ENCODE results near the gene ZNF385A. TPM values are rescaled to one million over a fixed set of nuclear protein-coding genes. Genes with fewer than 3 reads are reported as not detected.

Gene ZNF385A
- total RNA-seq, 1 experiment from 2014 or later, result 9.5 TPM

DNA sequence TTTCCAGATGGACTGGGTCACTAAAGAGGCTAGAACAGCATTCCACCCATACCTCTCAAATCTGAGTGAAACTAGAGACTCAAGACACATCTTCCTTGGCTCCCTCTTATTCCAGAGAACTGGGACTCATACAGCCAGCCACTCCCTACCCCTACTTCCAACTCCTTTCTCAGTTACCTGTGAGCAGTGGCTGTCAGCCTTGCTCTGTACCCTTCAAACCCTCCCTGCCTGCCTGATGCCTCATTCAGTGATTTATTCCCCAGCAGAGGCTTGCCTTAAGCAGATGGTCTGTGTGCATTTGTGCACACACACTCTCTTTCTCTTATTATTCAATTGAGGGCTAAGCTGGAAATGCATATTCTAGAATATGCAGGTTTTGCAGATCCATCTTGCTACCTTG lies 34.9 kb downstream of the ZNF385A start:
- no peak overlapping the region for H3K4me3 Mint-ChIP-seq (ENCODE audit: low read depth, unreplicated experiment)
- intact Hi-C loops (cut with micrococcal nuclease; ENCODE audit: unreplicated experiment), result no loop called here
- H3K4me1 Mint-ChIP-seq (ENCODE audit: low read depth, unreplicated experiment), result no peaks in the 10 kb centered on the region
- H3K9me3 Mint-ChIP-seq (ENCODE audit: low read depth, unreplicated experiment), result no peaks in the 10 kb centered on the region
- no TSS peak for BruUV-seq (replicated peaks)
- CTCF ChIA-PET, result no interaction called here
- H3K27ac Mint-ChIP-seq (ENCODE audit: unreplicated experiment), result no peak overlapping the region
- peaks cover 43% of the 10 kb centered on the region for H3K36me3 Mint-ChIP-seq (ENCODE audit: insufficient read depth, unreplicated experiment)
- TF ChIP-seq, protein P1, sequence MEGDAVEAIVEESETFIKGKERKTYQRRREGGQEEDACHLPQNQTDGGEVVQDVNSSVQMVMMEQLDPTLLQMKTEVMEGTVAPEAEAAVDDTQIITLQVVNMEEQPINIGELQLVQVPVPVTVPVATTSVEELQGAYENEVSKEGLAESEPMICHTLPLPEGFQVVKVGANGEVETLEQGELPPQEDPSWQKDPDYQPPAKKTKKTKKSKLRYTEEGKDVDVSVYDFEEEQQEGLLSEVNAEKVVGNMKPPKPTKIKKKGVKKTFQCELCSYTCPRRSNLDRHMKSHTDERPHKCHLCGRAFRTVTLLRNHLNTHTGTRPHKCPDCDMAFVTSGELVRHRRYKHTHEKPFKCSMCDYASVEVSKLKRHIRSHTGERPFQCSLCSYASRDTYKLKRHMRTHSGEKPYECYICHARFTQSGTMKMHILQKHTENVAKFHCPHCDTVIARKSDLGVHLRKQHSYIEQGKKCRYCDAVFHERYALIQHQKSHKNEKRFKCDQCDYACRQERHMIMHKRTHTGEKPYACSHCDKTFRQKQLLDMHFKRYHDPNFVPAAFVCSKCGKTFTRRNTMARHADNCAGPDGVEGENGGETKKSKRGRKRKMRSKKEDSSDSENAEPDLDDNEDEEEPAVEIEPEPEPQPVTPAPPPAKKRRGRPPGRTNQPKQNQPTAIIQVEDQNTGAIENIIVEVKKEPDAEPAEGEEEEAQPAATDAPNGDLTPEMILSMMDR (IDR thresholded peaks at IDR 0.05; ENCODE audit: unreplicated experiment), result no peak
- H3K27me3 Mint-ChIP-seq (ENCODE audit: unreplicated experiment), result no peaks in the 10 kb centered on the region
- DNase-seq, result no peak

- TF ChIP-seq, protein P1 (IDR thresholded peaks at IDR 0.05; ENCODE audit: unreplicated experiment), result no peak
- intact Hi-C loops (cut with micrococcal nuclease; ENCODE audit: unreplicated experiment), result no loop called here
- BruUV-seq (replicated peaks), result no TSS peak
- H3K4me1 Mint-ChIP-seq (ENCODE audit: low read depth, unreplicated experiment), result no peaks in the 10 kb centered on the region
- H3K27ac Mint-ChIP-seq (ENCODE audit: unreplicated experiment), result no peak overlapping the region
- no peak overlapping the region for H3K4me3 Mint-ChIP-seq (ENCODE audit: low read depth, unreplicated experiment)
- no peaks in the 10 kb centered on the region for H3K27me3 Mint-ChIP-seq (ENCODE audit: unreplicated experiment)
- CTCF ChIA-PET, result no interaction called here
- no peaks in the 10 kb centered on the region for H3K9me3 Mint-ChIP-seq (ENCODE audit: low read depth, unreplicated experiment)
- H3K36me3 Mint-ChIP-seq (ENCODE audit: insufficient read depth, unreplicated experiment), result peaks cover 44% of the 10 kb centered on the region
- no peak for DNase-seq
Measured at GRCh38 chr12:54349036-54349435, 35.5 kb downstream of the ZNF385A start.

DNA sequence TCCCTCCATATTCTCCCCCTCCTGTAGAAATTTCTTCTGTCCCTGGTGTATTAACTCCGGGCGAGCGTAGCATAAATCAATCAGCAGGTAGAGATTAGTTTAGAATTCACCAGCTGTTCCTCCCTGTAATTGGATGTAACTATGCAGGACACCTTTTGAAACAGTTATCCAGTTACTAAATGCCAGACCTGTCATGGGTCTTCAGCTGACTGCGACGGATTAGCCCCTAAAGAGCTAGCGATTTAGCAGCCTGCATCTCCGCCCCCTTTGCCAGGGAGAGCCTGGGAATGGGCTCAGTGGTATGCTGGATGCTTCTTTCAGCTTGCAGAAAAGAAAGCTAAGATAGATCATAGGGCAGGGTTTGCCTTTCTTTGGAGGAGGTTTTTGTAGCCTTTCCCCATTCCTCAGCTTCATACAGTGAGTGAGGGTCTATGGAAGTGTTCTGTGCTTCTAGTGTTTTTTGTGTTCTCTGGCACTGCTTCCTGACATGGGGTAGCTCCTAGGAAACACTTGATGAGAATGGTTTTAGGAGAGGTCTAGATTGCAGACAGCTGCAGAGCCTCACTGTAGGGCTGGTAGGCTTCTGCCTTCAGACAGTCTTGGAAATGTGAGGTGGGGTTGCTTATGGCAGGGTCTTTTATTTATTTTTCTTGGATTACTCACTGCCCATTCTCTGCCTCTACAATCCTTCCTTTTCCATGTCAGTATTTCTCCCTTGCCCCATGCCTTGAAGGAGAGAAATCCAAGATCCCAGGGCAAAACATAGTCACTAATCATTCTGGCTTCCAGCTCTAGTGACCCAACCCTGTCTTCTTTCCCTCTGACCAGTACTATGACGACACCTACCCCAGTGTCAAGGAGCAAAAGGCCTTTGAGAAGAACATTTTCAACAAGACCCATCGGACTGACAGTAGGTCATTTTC lies 42.9 kb downstream of the ZNF385A start:
- Mint-ChIP-seq H3K4me1 (ENCODE audit: low read depth, unreplicated experiment) (no peaks in the 10 kb centered on the region), H3K27ac (ENCODE audit: unreplicated experiment) (no peak overlapping the region), H3K36me3 (ENCODE audit: insufficient read depth, unreplicated experiment) (peaks cover 36% of the 10 kb centered on the region), H3K4me3 (ENCODE audit: low read depth, unreplicated experiment) (no peak overlapping the region), H3K9me3 (ENCODE audit: low read depth, unreplicated experiment) (no peaks in the 10 kb centered on the region), H3K27me3 (ENCODE audit: unreplicated experiment) (no peaks in the 10 kb centered on the region)
- CTCF ChIA-PET, result no interaction called here
- no peak for DNase-seq
- intact Hi-C loops (cut with micrococcal nuclease; ENCODE audit: unreplicated experiment), result no loop called here
- TF ChIP-seq, protein P1 (IDR thresholded peaks at IDR 0.05; ENCODE audit: unreplicated experiment), result no peak
- BruUV-seq (replicated peaks), result no TSS peak

GRCh38 chr12:54340846-54341245 lies 43.7 kb downstream of the ZNF385A start:
- Mint-ChIP-seq H3K9me3 (ENCODE audit: low read depth, unreplicated experiment) (no peaks in the 10 kb centered on the region), H3K4me1 (ENCODE audit: low read depth, unreplicated experiment) (no peaks in the 10 kb centered on the region), H3K27me3 (ENCODE audit: unreplicated experiment) (no peaks in the 10 kb centered on the region), H3K36me3 (ENCODE audit: insufficient read depth, unreplicated experiment) (peaks cover 38% of the 10 kb centered on the region), H3K4me3 (ENCODE audit: low read depth, unreplicated experiment) (no peak overlapping the region), H3K27ac (ENCODE audit: unreplicated experiment) (no peak overlapping the region)
- CTCF ChIA-PET, result no interaction called here
- no peak for DNase-seq
- no TSS peak for BruUV-seq (replicated peaks)
- TF ChIP-seq, protein P1 (IDR thresholded peaks at IDR 0.05; ENCODE audit: unreplicated experiment), result no peak
- intact Hi-C loops (cut with micrococcal nuclease; ENCODE audit: unreplicated experiment), result no loop called here
